IMR-90 (cell line): ENCODE data around the gene FAM240A. TPM values are rescaled to one million over a fixed set of nuclear protein-coding genes. Genes with fewer than 3 reads are reported as not detected.

Source experiments
- ATAC-seq: fragments of 200-7000 bp; cut with Tn5 transposase; 2 replicates; pipeline ENCODE4 v1.9.1; 2020; ENCODE audit warnings: low read depth, mild to moderate bottlenecking, moderate library complexity
- BruUV-seq: library from RNA; stranded (reverse); fragments of 400-500 nt; replicated peaks from 2 replicates; lab custom pipeline; 2021; lab: Mats Ljungman, UMichigan
- CTCF ChIA-PET: fragments of 300-600 bp; formaldehyde crosslinking; extraction: SDS; loops from one replicate; lab custom pipeline; 2021; ENCODE audit warnings: antibody characterized with exemption; lab: Yijun Ruan, JAX
- POLR2A ChIA-PET: fragments of 300-600 bp; sonication (Branson Sonifier 250); formaldehyde crosslinking; loops from one replicate; lab custom pipeline; 2022; ENCODE audit warnings: antibody characterized with exemption; ENCODE audit not compliant: unreplicated experiment; lab: Charles Lee
- DNase-seq: peaks from one replicate; pipeline ENCODE4 v3.0.0; 2013
- H2AFZ ChIP-seq: replicated peaks from 2 replicates; pipeline ENCODE3; 2013; ENCODE audit warnings: low read length, mild to moderate bottlenecking; ENCODE audit not compliant: poor library complexity
- H2AK5ac ChIP-seq: 2 replicates; pipeline ENCODE4 v1.6.1; 2013; ENCODE audit warnings: low read depth, low read length, inconsistent platforms
- H2AK9ac ChIP-seq: replicated peaks from 2 replicates; pipeline ENCODE3; 2013; ENCODE audit warnings: mild to moderate bottlenecking, low read depth, low read length, moderate library complexity; ENCODE audit not compliant: poor library complexity
- H2BK120ac ChIP-seq: 2 replicates; pipeline ENCODE4 v1.6.1; 2013; ENCODE audit warnings: low read depth, low read length, inconsistent platforms
- H2BK15ac ChIP-seq: 3 replicates; pipeline ENCODE4 v1.6.1; 2013; ENCODE audit warnings: low read depth, low read length, inconsistent platforms
- H2BK20ac ChIP-seq: 2 replicates; pipeline ENCODE4 v1.6.1; 2013; ENCODE audit warnings: low read depth, mild to moderate bottlenecking, inconsistent platforms, low read length, moderate library complexity
- H2BK5ac ChIP-seq: 2 replicates; pipeline ENCODE4 v1.6.1; 2013; ENCODE audit warnings: mild to moderate bottlenecking, low read depth, low read length, inconsistent platforms; ENCODE audit not compliant: poor library complexity, severe bottlenecking
- H3K14ac ChIP-seq: replicated peaks from 2 replicates; pipeline ENCODE4 v1.6.1; 2013; ENCODE audit warnings: low read depth, low read length, inconsistent platforms
- H3K18ac ChIP-seq: 2 replicates; pipeline ENCODE4 v1.6.1; 2013; ENCODE audit warnings: low read depth, low read length, control low read depth
- H3K23ac ChIP-seq: 2 replicates; pipeline ENCODE4 v1.6.1; 2013; ENCODE audit warnings: low read depth, low read length, inconsistent platforms
- H3K27ac ChIP-seq: 2 replicates; pipeline ENCODE4 v1.5.1; 2013; ENCODE audit warnings: mild to moderate bottlenecking, control low read depth, low read length; ENCODE audit not compliant: insufficient read depth
- H3K27me3 ChIP-seq: 2 replicates; pipeline ENCODE4 v1.6.1; 2013; ENCODE audit warnings: low read length; ENCODE audit not compliant: control insufficient read depth, insufficient read depth
- H3K36me3 ChIP-seq: 2 replicates; pipeline ENCODE4 v1.6.1; 2013; ENCODE audit warnings: low read length, mixed read lengths; ENCODE audit not compliant: control insufficient read depth, insufficient read depth
- H3K4ac ChIP-seq: 2 replicates; pipeline ENCODE4 v1.6.1; 2013; ENCODE audit warnings: low read depth, low read length, inconsistent platforms
- H3K4me1 ChIP-seq: 2 replicates; pipeline ENCODE4 v1.6.1; 2013; ENCODE audit warnings: low read length, mixed read lengths; ENCODE audit not compliant: control insufficient read depth, insufficient read depth
- H3K4me2 ChIP-seq: 2 replicates; pipeline ENCODE4 v1.6.1; 2013; ENCODE audit warnings: low read depth, mild to moderate bottlenecking, control low read depth, low read length, moderate library complexity
- H3K4me3 ChIP-seq: 2 replicates; pipeline ENCODE4 v1.5.1; 2013; ENCODE audit warnings: low read depth, mild to moderate bottlenecking, control low read depth, low read length, moderate library complexity; ENCODE audit not compliant: insufficient read depth
- H3K56ac ChIP-seq: 2 replicates; pipeline ENCODE4 v1.6.1; 2013; ENCODE audit warnings: low read length, inconsistent platforms; ENCODE audit not compliant: insufficient read depth; ENCODE audit errors: extremely low read depth
- H3K79me1 ChIP-seq, 2 experiments: 2 replicates each; pipeline ENCODE4 v1.6.1; 2013; ENCODE audit warnings: low read length in 2 of 2, inconsistent platforms in 1 of 2, low read depth in 1 of 2
- H3K9ac ChIP-seq: 2 replicates; pipeline ENCODE4 v1.6.1; 2013; ENCODE audit warnings: low read depth, low read length, control low read depth
- H3K9me1 ChIP-seq: 2 replicates; pipeline ENCODE4 v1.6.1; 2013; ENCODE audit warnings: low read length, inconsistent platforms; ENCODE audit not compliant: insufficient read depth
- H3K9me3 ChIP-seq: 2 replicates; pipeline ENCODE4 v1.6.1; 2013; ENCODE audit warnings: low read length; ENCODE audit not compliant: control insufficient read depth, insufficient read depth
- H4K20me1 ChIP-seq: 2 replicates; pipeline ENCODE4 v1.6.1; 2013; ENCODE audit warnings: low read length, inconsistent platforms; ENCODE audit not compliant: insufficient read depth
- H4K5ac ChIP-seq: 2 replicates; pipeline ENCODE4 v1.6.1; 2013; ENCODE audit warnings: mild to moderate bottlenecking, low read depth, low read length, control low read depth
- H4K8ac ChIP-seq, 2 experiments: 2 replicates each; pipeline ENCODE4 v1.6.1; 2013; ENCODE audit warnings: low read depth in 2 of 2, low read length in 2 of 2, control low read depth in 1 of 2, inconsistent platforms in 1 of 2
- H4K91ac ChIP-seq: 2 replicates; pipeline ENCODE4 v1.6.1; 2013; ENCODE audit warnings: low read depth, low read length, inconsistent platforms; ENCODE audit not compliant: insufficient read depth
- BHLHE40 ChIP-seq: fragments of 150-350 bp; IDR thresholded peaks from 2 replicates; pipeline ENCODE4 v1.6.1; 2016; ENCODE audit warnings: mild to moderate bottlenecking, low read depth, low read length
- FOS ChIP-seq: fragments of 150-350 bp; IDR thresholded peaks from 2 replicates; pipeline ENCODE4 v1.6.1; 2016; ENCODE audit warnings: low read depth, low read length
- MAZ ChIP-seq: IDR thresholded peaks from 2 replicates; pipeline ENCODE4 v1.6.1; 2012; ENCODE audit warnings: low read depth, mild to moderate bottlenecking, low read length, improper control_type of control experiment, moderate library complexity, borderline replicate concordance
- MXI1 ChIP-seq: IDR thresholded peaks from 2 replicates; pipeline ENCODE4 v1.6.1; 2012; ENCODE audit warnings: low read depth, mild to moderate bottlenecking, low read length, moderate library complexity, borderline replicate concordance
- NFE2L2 ChIP-seq: fragments of 150-350 bp; IDR thresholded peaks from 2 replicates; pipeline ENCODE4 v1.6.1; 2016; ENCODE audit warnings: low read depth, mild to moderate bottlenecking, low read length
- POLR2A ChIP-seq: IDR thresholded peaks from 2 replicates; pipeline ENCODE4 v1.6.1; 2012; ENCODE audit warnings: mild to moderate bottlenecking, low read depth, low read length
- RFX5 ChIP-seq: IDR thresholded peaks from 2 replicates; pipeline ENCODE4 v1.8.0; 2012; ENCODE audit warnings: low read depth, mild to moderate bottlenecking, low read length, moderate library complexity
- SMC3 ChIP-seq: fragments of 150-350 bp; IDR thresholded peaks from 2 replicates; pipeline ENCODE4 v1.6.1; 2016; ENCODE audit warnings: low read depth, mild to moderate bottlenecking, antibody characterized with exemption, low read length, moderate library complexity
- WGBS, 2 experiments: methylation state at CpG; one replicate each; pipeline versions ENCODE4 v1.1.5 to v1.1.7; 2013; ENCODE audit warnings: missing lambda C conversion rate in 2 of 2; ENCODE audit not compliant: insufficient read length in 1 of 2; ENCODE audit errors: extremely low coverage in 2 of 2; 5-methylcytosine and 5-hydroxymethylcytosine counted together
- dilution Hi-C: fragments of 300-500 bp; cut with HindIII; formaldehyde crosslinking; loops from one replicate; pipeline ENCODE4 v1.14.3; 2018; ENCODE audit warnings: low sequenced_read_pairs; ENCODE audit not compliant: unreplicated experiment
- in situ Hi-C: fragments of 300-500 bp; cut with MboI; formaldehyde crosslinking; loops from 3 replicates; pipeline ENCODE4 v1.14.3; 2019; ENCODE audit warnings: low sequenced_read_pairs, inconsistent platforms, mixed read lengths
- intact Hi-C: fragments of 100-400 bp; cut with micrococcal nuclease; formaldehyde crosslinking; loops from 2 replicates; pipeline ENCODE4 v1.10.0; 2022
- polyA plus RNA-seq, 3 experiments: library from polyadenylated mRNA; depleted of rRNA; stranded (reverse); fragments of >200 nt; gene quantifications; 2 replicates each; pipeline ENCODE4 v1.2.3, GENCODE V29; 2012; ENCODE audit warnings: low replicate concordance in 1 of 3
- total RNA-seq: library from RNA; depleted of rRNA; stranded (reverse); fragments of >200 nt; gene quantifications from 2 replicates; pipeline ENCODE4 v1.2.3, GENCODE V29; 2012
- TF ChIP-seq, protein P1 (sequence below): fragments of 150-350 bp; IDR thresholded peaks from 2 replicates; pipeline ENCODE4 v1.6.1; 2016; ENCODE audit warnings: low read depth, mild to moderate bottlenecking, low read length, moderate library complexity, borderline replicate concordance

Gene FAM240A
- total and polyA plus RNA-seq, 2 of the 4 experiments (the other 2 are of a cell fraction): not detected

DNA sequence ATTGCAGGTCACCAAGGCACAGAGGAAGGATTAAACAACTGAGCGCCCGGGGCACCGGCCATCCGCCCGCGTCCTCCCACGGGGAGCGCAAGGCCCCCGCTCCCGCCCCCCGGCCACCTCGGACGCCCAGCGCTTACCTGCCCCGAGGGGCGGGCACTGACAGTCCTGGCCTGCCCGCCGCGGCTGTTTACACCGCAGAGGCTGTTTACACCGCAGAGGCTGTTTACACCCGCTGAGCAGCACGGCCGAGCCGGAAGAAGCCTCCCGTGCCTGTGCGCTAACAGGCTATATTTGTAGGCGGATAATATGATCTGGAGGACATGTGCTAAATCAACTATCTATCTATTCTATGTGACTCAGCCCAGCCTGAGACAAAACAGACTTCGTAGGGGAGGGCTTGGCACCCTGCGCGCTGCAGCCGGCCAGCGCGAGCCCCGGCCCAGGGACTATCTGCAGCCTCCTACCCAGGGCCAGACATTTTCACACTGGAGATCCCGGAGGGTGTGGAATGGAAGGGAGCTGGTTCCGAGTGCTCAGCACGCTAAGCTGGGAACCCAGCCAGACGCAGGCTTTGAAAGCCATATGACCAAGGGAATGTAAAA is 46.2 kb upstream of the FAM240A start, which contains the start of gene LRRC2:
LRRC2 (minus strand) TSS at position 263 of the 602 bp plus-strand sequence. CDS start 14,711 bp downstream, outside the sequence.
- Histone ChIP-seq H3K36me3 (no peaks in the 10 kb centered on the region), H3K18ac (peak within 1 kb of the TSS; percentile 85), H2BK120ac (peak within 1 kb of the TSS; percentile 98), H2BK15ac (peak within 1 kb of the TSS; percentile 49; the same call in 2 of the 3 replicates), H3K4me3 (peak within 1 kb of the TSS; percentile 57), H4K20me1 (no peaks in the 10 kb centered on the region), H3K4ac (peak within 1 kb of the TSS; percentile 95), H2AK5ac (peak within 1 kb of the TSS; percentile 93), H3K9me3 (peaks cover 4% of the 10 kb centered on the region), H3K79me1 (peaks cover 13 to 22% of the 10 kb centered on the region in 2 experiments; a peak in 2 of 4 replicates), H3K14ac (peak within 1 kb of the TSS; percentile 89), H3K23ac (peak within 1 kb of the TSS; percentile 95), H4K5ac (peak within 1 kb of the TSS; percentile 84), H2BK5ac (peak within 1 kb of the TSS; percentile 66), H2AK9ac (peak within 1 kb of the TSS; percentile 93), H3K9me1 (peaks cover 10% of the 10 kb centered on the region; the same call in 1 of the 2 replicates), H4K91ac (peak within 1 kb of the TSS; percentile 95), H2AFZ (peak within 1 kb of the TSS; percentile 94), H4K8ac (peak within 1 kb of the TSS; percentile 79 to 93), H3K27me3 (no peaks in the 10 kb centered on the region), H3K9ac (peak within 1 kb of the TSS; percentile 87), H3K27ac (peak within 1 kb of the TSS; percentile 53), H3K4me1 (peaks cover 11% of the 10 kb centered on the region), H3K56ac (peak within 1 kb of the TSS; percentile 93), H3K4me2 (peak within 1 kb of the TSS; percentile 86), H2BK20ac (peak within 1 kb of the TSS; percentile 85)
- ATAC-seq (peak; percentile 83), DNase-seq (peak; percentile 76)
- ChIA-PET CTCF (interaction anchor here (1.6 kb wide), 1 partner anchor 77 kb away, joined by 6 read pairs; no protein-coding TSS in a partner anchor), POLR2A (no interaction called here)
- no TSS peak for BruUV-seq
- WGBS, 2 experiments: 0% methylated on average over 2 of the region's 39 CpGs; no CpG with 5 or more reads in 1 of the 2 experiments
- TF ChIP-seq MAZ (peak; percentile 27; the same call in 1 of the 2 replicates), POLR2A (peak; percentile 34; the same call in 1 of the 2 replicates), SMC3 (no peak; the same call in 1 of the 2 replicates), NFE2L2 (no peak), MXI1 (peak; percentile 48; the same call in 1 of the 2 replicates), RFX5 (no peak), FOS (peak; percentile 27; the same call in 1 of the 2 replicates), BHLHE40 (peak; percentile 90)
- TF ChIP-seq, protein P1, sequence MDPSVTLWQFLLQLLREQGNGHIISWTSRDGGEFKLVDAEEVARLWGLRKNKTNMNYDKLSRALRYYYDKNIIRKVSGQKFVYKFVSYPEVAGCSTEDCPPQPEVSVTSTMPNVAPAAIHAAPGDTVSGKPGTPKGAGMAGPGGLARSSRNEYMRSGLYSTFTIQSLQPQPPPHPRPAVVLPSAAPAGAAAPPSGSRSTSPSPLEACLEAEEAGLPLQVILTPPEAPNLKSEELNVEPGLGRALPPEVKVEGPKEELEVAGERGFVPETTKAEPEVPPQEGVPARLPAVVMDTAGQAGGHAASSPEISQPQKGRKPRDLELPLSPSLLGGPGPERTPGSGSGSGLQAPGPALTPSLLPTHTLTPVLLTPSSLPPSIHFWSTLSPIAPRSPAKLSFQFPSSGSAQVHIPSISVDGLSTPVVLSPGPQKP: no peak
- dilution Hi-C loops (no loop called here), intact Hi-C loops (loop anchor here (5.0 kb wide), 1 partner anchor 61 kb away; no protein-coding TSS in a partner anchor), in situ Hi-C loops (no loop called here)
